ENCODE measurements around the gene CCR8. TPM values are rescaled to one million over a fixed set of nuclear protein-coding genes. Genes with fewer than 3 reads are reported as not detected.
A peak's percentile ranks its signal among the peaks of the same experiment; 100 is the strongest.
"Not testable (repeated sequence)": the region's sequence is repeated elsewhere in the genome, so short reads cannot be mapped to it uniquely, and the experiment has no call there.

CCR8 gene
- total RNA-seq, 2 donors from 2014 or later = not detected

- DNase-seq = no peak
- intact Hi-C loops (cut with DNase I, micrococcal nuclease) = no loop called here
- no peak for ATAC-seq
Observed at GRCh38 chr3:39338201-39338600, 8.7 kb downstream of the CCR8 start.

- ATAC-seq = no peak
- intact Hi-C loops (cut with DNase I, micrococcal nuclease) = no loop called here
- no peak for DNase-seq
Observed at GRCh38 chr3:39339086-39339485, 9.6 kb downstream of the CCR8 start.

- intact Hi-C loops (cut with DNase I, micrococcal nuclease) = no loop called here
- ATAC-seq (peak; percentile 77), DNase-seq (no peak)
Observed at GRCh38 chr3:39343076-39343717, 13.7 kb downstream of the CCR8 start.

- no peak for ATAC-seq
- intact Hi-C loops (cut with DNase I, micrococcal nuclease) = no loop called here
Observed at GRCh38 chr3:39343760-39344159, 14.3 kb downstream of the CCR8 start.

GRCh38 chr3:39344746-39345344 lies 15.3 kb downstream of the CCR8 start:
- intact Hi-C loops (cut with DNase I, micrococcal nuclease) = no loop called here
- ATAC-seq (no peak), DNase-seq (no peak)

More at GRCh38 chr3:39343760-39344159, 14.3 kb downstream of the CCR8 start:
- no peak for DNase-seq

GRCh38 chr3:39346785-39347585 lies 17.5 kb downstream of the CCR8 start:
- intact Hi-C loops (cut with DNase I, micrococcal nuclease) = no loop called here
- ATAC-seq (peak; percentile 28), DNase-seq (no peak)

GRCh38 chr3:39347586-39347876 lies 18.0 kb downstream of the CCR8 start:
- intact Hi-C loops (cut with DNase I, micrococcal nuclease) = no loop called here
- ATAC-seq (no peak), DNase-seq (no peak)

GRCh38 chr3:39349080-39349479 lies 19.6 kb downstream of the CCR8 start:
- intact Hi-C loops (cut with DNase I, micrococcal nuclease) = no loop called here
- ATAC-seq (peak; percentile 28), DNase-seq (no peak)

GRCh38 chr3:39350714-39351113 lies 21.2 kb downstream of the CCR8 start:
- ATAC-seq (peak; percentile 87), DNase-seq (peak in 1 of 2 donors; percentile 48)
- intact Hi-C loops (cut with DNase I, micrococcal nuclease) = no loop called here

- intact Hi-C loops (cut with DNase I, micrococcal nuclease); DNase-seq; ATAC-seq: not testable (repeated sequence)
Observed at GRCh38 chr3:39351134-39351533, 21.6 kb downstream of the CCR8 start.

- intact Hi-C loops (cut with DNase I, micrococcal nuclease); ATAC-seq; DNase-seq: not testable (repeated sequence)
Observed at GRCh38 chr3:39353168-39353927, 23.8 kb downstream of the CCR8 start.

GRCh38 chr3:39358333-39358732 lies 28.8 kb downstream of the CCR8 start:
- DNase-seq (no peak), ATAC-seq (no peak)
- intact Hi-C loops (cut with DNase I, micrococcal nuclease) = no loop called here

GRCh38 chr3:39361252-39361927 lies 31.9 kb downstream of the CCR8 start:
- no peak for DNase-seq
- no peak for ATAC-seq
- intact Hi-C loops (cut with DNase I, micrococcal nuclease) = no loop called here

GRCh38 chr3:39362192-39362591 lies 32.7 kb downstream of the CCR8 start:
- DNase-seq (no peak), ATAC-seq (no peak)
- intact Hi-C loops (cut with DNase I, micrococcal nuclease) = no loop called here

- no peak for DNase-seq
- ATAC-seq = no peak
- intact Hi-C loops (cut with DNase I, micrococcal nuclease) = no loop called here
Observed at GRCh38 chr3:39362812-39363211, 33.3 kb downstream of the CCR8 start.

- ATAC-seq; intact Hi-C loops (cut with DNase I, micrococcal nuclease); DNase-seq: not testable (repeated sequence)
Observed at GRCh38 chr3:39370450-39370849, 40.9 kb downstream of the CCR8 start.

- DNase-seq = no peak
- ATAC-seq = no peak
- intact Hi-C loops (cut with DNase I, micrococcal nuclease) = no loop called here
Observed at GRCh38 chr3:39372833-39373232, 43.3 kb downstream of the CCR8 start.

- no peak for ATAC-seq
- DNase-seq = no peak
- intact Hi-C loops (cut with DNase I, micrococcal nuclease) = no loop called here
Observed at GRCh38 chr3:39376959-39377634, 47.6 kb downstream of the CCR8 start.

Measured in left colon (tissue), 2 donors.